ENCODE results near the gene RPS6KA1. TPM values are rescaled to one million over a fixed set of nuclear protein-coding genes. Genes with fewer than 3 reads are reported as not detected.

Gene RPS6KA1
- total and polyA plus RNA-seq, 11 donors = 1.1 to 24.4 (median 3.5) TPM

- Histone ChIP-seq H3K27me3 (no peaks in the 10 kb centered on the region), H3K27ac (no peak overlapping the region), H3K36me3 (no peaks in the 10 kb centered on the region), H3K4me3 (peak overlapping the region in 3 of 12 donors; percentile 67 to 93 (median 78)), H3K9me3 (no peaks in the 10 kb centered on the region), H3K4me1 (peaks cover 0 to 23% (median 5%) of the 10 kb centered on the region in 12 donors)
- TF ChIP-seq POLR2A (IDR thresholded peaks at IDR 0.05) = no peak
- no peak for TF ChIP-seq CTCF (IDR thresholded peaks at IDR 0.05)
- DNase-seq (no peak), ATAC-seq (peak in 2 of 4 donors; percentile 34 to 57)
- intact Hi-C loops (cut with DNase I) = loop anchor here in 1 of 10 donors (2.0 kb wide), 1 partner anchor 30 kb away; no protein-coding TSS in a partner anchor
- WGBS, 4 donors = 85 to 92% (median 87%) methylated on average over 8 to 9 of the region's 9 CpGs
Observed at GRCh38 chr1:26530895-26531598, 1.5 kb downstream of the RPS6KA1 start.

DNA sequence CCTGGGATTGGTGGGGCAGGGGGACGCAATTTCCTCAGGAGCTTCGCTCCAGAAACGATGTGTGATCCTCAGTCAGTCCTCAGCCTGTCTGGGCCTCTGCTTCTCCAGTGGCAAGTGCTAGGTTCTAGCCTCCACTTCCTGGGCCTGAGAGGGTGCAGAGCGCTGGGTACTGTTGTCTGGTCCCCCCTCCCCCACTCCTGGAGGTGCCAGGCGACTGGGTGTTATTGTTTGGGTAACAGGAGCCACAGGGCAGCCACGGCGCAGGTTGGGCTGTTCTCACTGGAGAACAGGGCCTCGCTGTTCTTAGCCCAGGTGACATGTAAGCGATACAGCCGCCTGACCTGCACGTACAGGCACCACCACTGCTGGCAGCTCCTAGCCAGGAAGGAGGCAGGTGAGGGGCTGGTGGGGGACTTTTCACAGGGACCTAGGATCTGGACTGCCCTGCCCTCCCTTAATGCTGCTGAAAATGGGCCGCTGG, 2.1 kb downstream of the RPS6KA1 start:
- Histone ChIP-seq H3K27ac (no peak overlapping the region), H3K27me3 (no peaks in the 10 kb centered on the region), H3K9me3 (no peaks in the 10 kb centered on the region), H3K36me3 (no peaks in the 10 kb centered on the region), H3K4me1 (peaks cover 0 to 23% (median 5%) of the 10 kb centered on the region in 12 donors), H3K4me3 (no peak overlapping the region)
- DNase-seq = no peak
- intact Hi-C loops (cut with DNase I) = loop anchor here in 1 of 10 donors (2.0 kb wide), 1 partner anchor 31 kb away; no protein-coding TSS in a partner anchor
- WGBS, 4 donors = 88 to 96% (median 95%) methylated on average over 8 to 12 of the region's 12 CpGs
- ATAC-seq = no peak
- no peak for TF ChIP-seq POLR2A (IDR thresholded peaks at IDR 0.05)
- no peak for TF ChIP-seq CTCF (IDR thresholded peaks at IDR 0.05)

GRCh38 chr1:26533951-26534509, 4.5 kb downstream of the RPS6KA1 start:
- intact Hi-C loops (cut with DNase I) = no loop called here
- DNase-seq = no peak
- Histone ChIP-seq H3K27me3 (no peaks in the 10 kb centered on the region), H3K36me3 (no peaks in the 10 kb centered on the region), H3K27ac (no peak overlapping the region), H3K4me1 (peaks cover 0 to 24% (median 5%) of the 10 kb centered on the region in 12 donors), H3K4me3 (no peak overlapping the region), H3K9me3 (no peaks in the 10 kb centered on the region)
- TF ChIP-seq POLR2A (IDR thresholded peaks at IDR 0.05) (no peak), CTCF (IDR thresholded peaks at IDR 0.05) (no peak)
- WGBS, 4 donors = 74 to 80% (median 80%) methylated on average over 5 of the region's 5 CpGs
- no peak for ATAC-seq

GRCh38 chr1:26535201-26535600, 5.6 kb downstream of the RPS6KA1 start:
- peaks cover 0 to 33% (median 7%) of the 10 kb centered on the region in 12 donors for H3K4me1 ChIP-seq
- no peaks in the 10 kb centered on the region for H3K9me3 ChIP-seq
- DNase-seq = no peak
- H3K4me3 ChIP-seq = no peak overlapping the region
- TF ChIP-seq CTCF (IDR thresholded peaks at IDR 0.05) (no peak), POLR2A (IDR thresholded peaks at IDR 0.05) (no peak)
- no peak overlapping the region for H3K27ac ChIP-seq
- WGBS, 4 donors = 40 to 52% (median 41%) methylated on average over 1 of the region's 1 CpG
- H3K27me3 ChIP-seq = no peaks in the 10 kb centered on the region
- no peak for ATAC-seq
- intact Hi-C loops (cut with DNase I) = no loop called here
- H3K36me3 ChIP-seq = no peaks in the 10 kb centered on the region
